PC-3 (cell line): ENCODE results near the gene FAM83G. TPM values are rescaled to one million over a fixed set of nuclear protein-coding genes. Genes with fewer than 3 reads are reported as not detected.

Source experiments
- ATAC-seq: fragments of 200-7000 bp; cut with Tn5 transposase; 2 replicates; pipeline ENCODE4 v1.9.1; 2020; ENCODE audit warnings: mild to moderate bottlenecking, moderate library complexity
- BruUV-seq: library from RNA; stranded (reverse); fragments of 400-500 nt; replicated peaks from 2 replicates; lab custom pipeline; 2021; lab: Mats Ljungman, UMichigan
- CTCF ChIA-PET: fragments of 300-600 bp; sonication (Branson Sonifier 250); formaldehyde crosslinking; loops from one replicate; lab custom pipeline; 2022; ENCODE audit warnings: antibody characterized with exemption; lab: Charles Lee
- POLR2A ChIA-PET: fragments of 300-600 bp; sonication (Branson Sonifier 250); formaldehyde crosslinking; loops from one replicate; lab custom pipeline; 2022; ENCODE audit warnings: antibody characterized with exemption; ENCODE audit not compliant: unreplicated experiment; lab: Charles Lee
- DNase-seq: peaks from one replicate; pipeline ENCODE4 v3.0.0-alpha.2; 2015
- H2AFZ ChIP-seq: fragments of 300-600 bp; sonication (generic); 2 replicates; pipeline ENCODE4 v1.6.0; 2016; ENCODE audit warnings: antibody characterized with exemption, low read length
- H3F3A ChIP-seq: fragments of 300-600 bp; sonication (generic); one replicate; pipeline ENCODE4 v1.6.0; 2017; ENCODE audit warnings: antibody characterized with exemption, low read length, control low read depth, mild to moderate bottlenecking; ENCODE audit not compliant: unreplicated experiment
- H3K27ac ChIP-seq: fragments of 300-600 bp; sonication (generic); 2 replicates; pipeline ENCODE4 v1.5.1; 2016; ENCODE audit warnings: mild to moderate bottlenecking, low read length
- H3K27me3 ChIP-seq: fragments of 300-600 bp; sonication (generic); 2 replicates; pipeline ENCODE4 v1.6.1; 2016; ENCODE audit warnings: low read length, mixed read lengths
- H3K36me3 ChIP-seq: fragments of 300-600 bp; sonication (generic); 2 replicates; pipeline ENCODE4 v1.6.1; 2016; ENCODE audit warnings: low read depth, mixed run types, low read length, mixed read lengths
- H3K4me1 ChIP-seq: fragments of 300-600 bp; sonication (generic); 2 replicates; pipeline ENCODE4 v1.5.1; 2016; ENCODE audit warnings: low read length; ENCODE audit not compliant: insufficient read depth
- H3K4me2 ChIP-seq: fragments of 300-600 bp; sonication (generic); 2 replicates; pipeline ENCODE4 v1.6.0; 2016; ENCODE audit warnings: low read length
- H3K4me3 ChIP-seq: fragments of 300-600 bp; sonication (generic); 2 replicates; pipeline ENCODE4 v1.5.1; 2016; ENCODE audit warnings: mild to moderate bottlenecking, low read length, mixed read lengths
- H3K79me2 ChIP-seq: fragments of 300-600 bp; sonication (generic); 2 replicates; pipeline ENCODE4 v1.6.1; 2017; ENCODE audit warnings: low read length, mixed read lengths
- H3K9ac ChIP-seq: fragments of 300-600 bp; sonication (generic); 2 replicates; pipeline ENCODE4 v1.6.0; 2016; ENCODE audit warnings: mild to moderate bottlenecking, low read length
- H3K9me2 ChIP-seq: fragments of 300-600 bp; sonication (generic); replicated peaks from 2 replicates; pipeline ENCODE4 v1.6.1; 2016; ENCODE audit warnings: mixed run types, low read length, mixed read lengths
- H3K9me3 ChIP-seq: fragments of 300-600 bp; sonication (generic); 2 replicates; pipeline ENCODE4 v1.6.1; 2016; ENCODE audit warnings: low read length, mixed read lengths
- H4K20me1 ChIP-seq: fragments of 300-600 bp; sonication (generic); 2 replicates; pipeline ENCODE4 v1.6.1; 2016; ENCODE audit warnings: low read length, mixed read lengths
- EZH2 ChIP-seq: fragments of 300-600 bp; sonication (generic); IDR thresholded peaks from one replicate; pipeline ENCODE4 v1.6.1; 2017; ENCODE audit warnings: antibody characterized with exemption, mild to moderate bottlenecking, low read length; ENCODE audit not compliant: unreplicated experiment
- EZH2phosphoT487 ChIP-seq: fragments of 300-600 bp; sonication (generic); IDR thresholded peaks from 2 replicates; pipeline ENCODE4 v1.6.1; 2018; ENCODE audit warnings: mild to moderate bottlenecking, antibody characterized with exemption, low read length, borderline replicate concordance
- intact Hi-C: fragments of 100-400 bp; cut with micrococcal nuclease; formaldehyde crosslinking; loops from 2 replicates; pipeline ENCODE4 v1.9.0; 2023
- total RNA-seq: library from RNA; depleted of rRNA; stranded (reverse); fragments of >200 nt; gene quantifications from 2 replicates; pipeline ENCODE4 v1.2.3, GENCODE V29; 2014
- TF ChIP-seq, protein P1 (sequence below): fragments of 300-600 bp; sonication (generic); conservative IDR thresholded peaks from 2 replicates; pipeline ENCODE4 v1.5.1; 2017; ENCODE audit warnings: antibody characterized with exemption, low read depth, mild to moderate bottlenecking, low read length

FAM83G gene
- total RNA-seq, 1 experiment from 2014 or later, result 0.26 TPM

GRCh38 chr17:18955009-18955408 is 49.6 kb downstream of the FAM83G start:
- Histone ChIP-seq H3K79me2 (no peaks in the 10 kb centered on the region), H3K9ac (no peak overlapping the region), H3K36me3 (no peaks in the 10 kb centered on the region), H3F3A (no peaks in the 10 kb centered on the region), H2AFZ (no peak overlapping the region), H3K27ac (no peak overlapping the region), H4K20me1 (no peaks in the 10 kb centered on the region), H3K9me3 (no peaks in the 10 kb centered on the region), H3K27me3 (peaks cover 6% of the 10 kb centered on the region; the same call in 1 of the 2 replicates), H3K9me2 (no peaks in the 10 kb centered on the region), H3K4me1 (no peaks in the 10 kb centered on the region), H3K4me2 (no peak overlapping the region), H3K4me3 (no peak overlapping the region)
- ATAC-seq (no peak), DNase-seq (no peak)
- intact Hi-C loops, result no loop called here
- no TSS peak for BruUV-seq
- POLR2A ChIA-PET, result no interaction called here
- no peak for TF ChIP-seq EZH2
- CTCF ChIA-PET, result no interaction called here

DNA sequence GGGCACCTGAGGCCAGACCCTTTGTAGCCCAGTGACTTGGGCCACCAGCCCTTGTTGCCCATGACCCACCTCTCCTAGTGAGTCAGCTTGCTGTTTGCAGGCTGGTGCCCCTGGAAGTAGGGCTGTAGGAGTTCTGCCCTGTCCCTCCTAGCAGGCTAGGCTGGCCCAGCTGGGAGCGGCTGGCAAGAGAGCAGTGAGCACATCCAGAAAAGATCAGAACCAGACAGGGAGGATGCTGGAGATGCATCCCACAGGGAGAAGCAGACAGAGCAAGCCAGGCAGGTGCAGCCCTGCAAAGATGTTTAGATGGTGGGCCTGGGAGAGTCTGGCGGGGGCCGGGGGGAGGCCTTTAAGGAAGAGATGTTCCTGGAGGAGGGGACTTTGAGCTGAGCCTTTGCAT is 50.2 kb downstream of the FAM83G start:
- H3K9ac ChIP-seq, result no peak overlapping the region
- DNase-seq (no peak), ATAC-seq (no peak)
- H3K27me3 ChIP-seq, result peaks cover 6% of the 10 kb centered on the region; the same call in 1 of the 2 replicates
- TF ChIP-seq, protein P1, sequence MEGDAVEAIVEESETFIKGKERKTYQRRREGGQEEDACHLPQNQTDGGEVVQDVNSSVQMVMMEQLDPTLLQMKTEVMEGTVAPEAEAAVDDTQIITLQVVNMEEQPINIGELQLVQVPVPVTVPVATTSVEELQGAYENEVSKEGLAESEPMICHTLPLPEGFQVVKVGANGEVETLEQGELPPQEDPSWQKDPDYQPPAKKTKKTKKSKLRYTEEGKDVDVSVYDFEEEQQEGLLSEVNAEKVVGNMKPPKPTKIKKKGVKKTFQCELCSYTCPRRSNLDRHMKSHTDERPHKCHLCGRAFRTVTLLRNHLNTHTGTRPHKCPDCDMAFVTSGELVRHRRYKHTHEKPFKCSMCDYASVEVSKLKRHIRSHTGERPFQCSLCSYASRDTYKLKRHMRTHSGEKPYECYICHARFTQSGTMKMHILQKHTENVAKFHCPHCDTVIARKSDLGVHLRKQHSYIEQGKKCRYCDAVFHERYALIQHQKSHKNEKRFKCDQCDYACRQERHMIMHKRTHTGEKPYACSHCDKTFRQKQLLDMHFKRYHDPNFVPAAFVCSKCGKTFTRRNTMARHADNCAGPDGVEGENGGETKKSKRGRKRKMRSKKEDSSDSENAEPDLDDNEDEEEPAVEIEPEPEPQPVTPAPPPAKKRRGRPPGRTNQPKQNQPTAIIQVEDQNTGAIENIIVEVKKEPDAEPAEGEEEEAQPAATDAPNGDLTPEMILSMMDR, result no peak
- TF ChIP-seq EZH2, result no peak
- no peak for TF ChIP-seq EZH2phosphoT487
- no peaks in the 10 kb centered on the region for H3K36me3 ChIP-seq
- H3K27ac ChIP-seq, result no peak overlapping the region
- no peaks in the 10 kb centered on the region for H3K4me1 ChIP-seq
- H3K9me3 ChIP-seq, result no peaks in the 10 kb centered on the region
- BruUV-seq, result no TSS peak
- no peak overlapping the region for H3K4me2 ChIP-seq
- H3K79me2 ChIP-seq, result no peaks in the 10 kb centered on the region
- ChIA-PET CTCF (no interaction called here), POLR2A (no interaction called here)
- H3F3A ChIP-seq, result no peaks in the 10 kb centered on the region
- no peak overlapping the region for H2AFZ ChIP-seq
- no peak overlapping the region for H3K4me3 ChIP-seq
- no peaks in the 10 kb centered on the region for H4K20me1 ChIP-seq
- no peaks in the 10 kb centered on the region for H3K9me2 ChIP-seq
- intact Hi-C loops, result no loop called here

GRCh38 chr17:18953231-18953728 is 51.3 kb downstream of the FAM83G start:
- H3K9ac ChIP-seq, result no peak overlapping the region
- CTCF ChIA-PET, result no interaction called here

More at GRCh38 chr17:18953231-18953728, 51.3 kb downstream of the FAM83G start:
- Histone ChIP-seq H3K27me3 (peaks cover 6% of the 10 kb centered on the region; the same call in 1 of the 2 replicates), H3F3A (no peaks in the 10 kb centered on the region), H2AFZ (no peak overlapping the region), H3K4me3 (no peak overlapping the region), H3K27ac (no peak overlapping the region), H3K36me3 (no peaks in the 10 kb centered on the region), H3K79me2 (no peaks in the 10 kb centered on the region), H3K9me2 (no peaks in the 10 kb centered on the region), H4K20me1 (no peaks in the 10 kb centered on the region), H3K9me3 (no peaks in the 10 kb centered on the region), H3K4me1 (no peaks in the 10 kb centered on the region), H3K4me2 (no peak overlapping the region)
- TF ChIP-seq EZH2phosphoT487, result no peak
- TF ChIP-seq EZH2, result no peak
- TF ChIP-seq, protein P1, result no peak
- ATAC-seq (no peak), DNase-seq (no peak)
- POLR2A ChIA-PET, result no interaction called here
- intact Hi-C loops, result no loop called here
- no TSS peak for BruUV-seq
